SK-N-SH treated with all-trans-retinoic acid at 6 μM for 48 hours (cell line): ENCODE data around the gene DESI1.

ENCODE experiments used
- BACH2 ChIP-seq: fragments of 250-450 bp; sonication (Bioruptor Pico); IDR thresholded peaks from 2 replicates; pipeline ENCODE4 v1.9.0; 2021; ENCODE audit warnings: mild to moderate bottlenecking, borderline replicate concordance
- PPARA ChIP-seq: fragments of 250-450 bp; sonication (Bioruptor Pico); IDR thresholded peaks from 2 replicates; pipeline ENCODE4 v1.5.0; 2020; ENCODE audit warnings: mild to moderate bottlenecking, borderline replicate concordance
- SNAI2 ChIP-seq: fragments of 250-450 bp; sonication (Bioruptor Pico); IDR thresholded peaks from 2 replicates; pipeline ENCODE4 v1.5.0; 2020; ENCODE audit warnings: mild to moderate bottlenecking, moderate library complexity
- ZFP30 ChIP-seq: fragments of 450-650 bp; formaldehyde crosslinking; IDR thresholded peaks from 2 replicates; pipeline ENCODE4 v1.5.0; 2022; ENCODE audit warnings: mild to moderate bottlenecking, moderate library complexity
- ZNF70 ChIP-seq: fragments of 450-650 bp; formaldehyde crosslinking; IDR thresholded peaks from 2 replicates; pipeline ENCODE4 v1.5.0; 2020; ENCODE audit warnings: mild to moderate bottlenecking, moderate library complexity
- TF ChIP-seq, protein P1 (sequence below): fragments of 250-450 bp; sonication (Bioruptor Pico); IDR thresholded peaks from 2 replicates; pipeline ENCODE4 v1.8.0; 2020; ENCODE audit warnings: mild to moderate bottlenecking, moderate library complexity, borderline replicate concordance
- TF ChIP-seq, protein P2 (sequence below): fragments of 250-450 bp; sonication (Bioruptor Pico); IDR thresholded peaks from 2 replicates; pipeline ENCODE4 v1.8.0; 2021; ENCODE audit warnings: low read depth, mild to moderate bottlenecking, moderate library complexity, borderline replicate concordance

DNA sequence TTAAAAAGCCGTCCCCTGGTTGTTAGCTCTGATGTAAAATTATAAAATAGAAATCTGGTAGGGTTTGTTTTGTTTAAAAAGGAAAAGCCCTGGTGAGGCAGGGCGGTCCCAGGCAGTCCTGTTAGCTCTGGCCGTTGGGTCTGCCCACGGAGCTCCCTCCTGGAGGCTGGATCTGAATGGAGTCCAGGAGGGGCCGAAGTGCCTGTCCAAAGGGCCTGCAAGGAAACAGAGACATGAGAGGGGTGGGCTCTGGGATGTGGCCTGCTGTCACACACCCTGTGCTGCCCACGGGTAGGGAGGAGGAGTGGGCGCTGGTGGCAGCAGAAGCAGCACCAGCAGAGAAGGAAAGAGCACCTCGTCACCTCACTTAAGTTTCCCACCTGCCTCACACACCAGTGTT, 19.9 kb downstream of the DESI1 start:
- TF ChIP-seq, protein P1, sequence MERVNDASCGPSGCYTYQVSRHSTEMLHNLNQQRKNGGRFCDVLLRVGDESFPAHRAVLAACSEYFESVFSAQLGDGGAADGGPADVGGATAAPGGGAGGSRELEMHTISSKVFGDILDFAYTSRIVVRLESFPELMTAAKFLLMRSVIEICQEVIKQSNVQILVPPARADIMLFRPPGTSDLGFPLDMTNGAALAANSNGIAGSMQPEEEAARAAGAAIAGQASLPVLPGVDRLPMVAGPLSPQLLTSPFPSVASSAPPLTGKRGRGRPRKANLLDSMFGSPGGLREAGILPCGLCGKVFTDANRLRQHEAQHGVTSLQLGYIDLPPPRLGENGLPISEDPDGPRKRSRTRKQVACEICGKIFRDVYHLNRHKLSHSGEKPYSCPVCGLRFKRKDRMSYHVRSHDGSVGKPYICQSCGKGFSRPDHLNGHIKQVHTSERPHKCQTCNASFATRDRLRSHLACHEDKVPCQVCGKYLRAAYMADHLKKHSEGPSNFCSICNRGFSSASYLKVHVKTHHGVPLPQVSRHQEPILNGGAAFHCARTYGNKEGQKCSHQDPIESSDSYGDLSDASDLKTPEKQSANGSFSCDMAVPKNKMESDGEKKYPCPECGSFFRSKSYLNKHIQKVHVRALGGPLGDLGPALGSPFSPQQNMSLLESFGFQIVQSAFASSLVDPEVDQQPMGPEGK (CRISPR knock-in tag): no peak
- TF ChIP-seq BACH2 (CRISPR knock-in tag) (no peak), ZFP30 (CRISPR knock-in tag) (no peak), PPARA (CRISPR knock-in tag) (no peak), ZNF70 (no peak), SNAI2 (CRISPR knock-in tag) (no peak)
- TF ChIP-seq, protein P2, sequence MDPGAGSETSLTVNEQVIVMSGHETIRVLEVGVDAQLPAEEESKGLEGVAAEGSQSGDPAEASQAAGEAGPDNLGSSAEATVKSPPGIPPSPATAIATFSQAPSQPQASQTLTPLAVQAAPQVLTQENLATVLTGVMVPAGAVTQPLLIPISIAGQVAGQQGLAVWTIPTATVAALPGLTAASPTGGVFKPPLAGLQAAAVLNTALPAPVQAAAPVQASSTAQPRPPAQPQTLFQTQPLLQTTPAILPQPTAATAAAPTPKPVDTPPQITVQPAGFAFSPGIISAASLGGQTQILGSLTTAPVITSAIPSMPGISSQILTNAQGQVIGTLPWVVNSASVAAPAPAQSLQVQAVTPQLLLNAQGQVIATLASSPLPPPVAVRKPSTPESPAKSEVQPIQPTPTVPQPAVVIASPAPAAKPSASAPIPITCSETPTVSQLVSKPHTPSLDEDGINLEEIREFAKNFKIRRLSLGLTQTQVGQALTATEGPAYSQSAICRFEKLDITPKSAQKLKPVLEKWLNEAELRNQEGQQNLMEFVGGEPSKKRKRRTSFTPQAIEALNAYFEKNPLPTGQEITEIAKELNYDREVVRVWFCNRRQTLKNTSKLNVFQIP: no peak
